T1000 (cell line): ENCODE measurements around the gene BBLN.

Experiments used
- DNase-seq: peaks from one replicate; lab custom pipeline; 2025; ENCODE audit warnings: mixed read lengths; lab: John Stamatoyannopoulos, UW

Gene BBLN

DNA sequence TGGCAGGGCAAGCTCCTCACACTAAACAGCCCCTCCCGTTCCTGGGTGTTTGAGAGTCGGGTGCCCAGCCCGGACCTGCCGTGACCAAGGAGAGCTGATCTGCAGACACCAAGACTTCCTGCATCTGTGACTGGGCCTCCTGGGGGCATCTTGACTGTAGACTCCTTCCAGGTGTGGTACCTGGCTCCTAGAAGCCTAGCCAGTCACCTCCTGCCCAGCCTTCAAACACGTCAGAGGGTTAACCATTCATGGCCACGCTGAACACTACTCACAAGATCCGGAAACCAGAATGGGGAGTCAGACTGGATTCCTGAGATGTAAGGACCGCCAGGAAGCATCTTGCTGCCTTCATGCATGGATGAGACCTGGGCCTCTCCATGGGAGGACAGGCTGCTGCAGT lies 14.5 kb upstream of the BBLN start:
- DNase-seq, result no peak

DNA sequence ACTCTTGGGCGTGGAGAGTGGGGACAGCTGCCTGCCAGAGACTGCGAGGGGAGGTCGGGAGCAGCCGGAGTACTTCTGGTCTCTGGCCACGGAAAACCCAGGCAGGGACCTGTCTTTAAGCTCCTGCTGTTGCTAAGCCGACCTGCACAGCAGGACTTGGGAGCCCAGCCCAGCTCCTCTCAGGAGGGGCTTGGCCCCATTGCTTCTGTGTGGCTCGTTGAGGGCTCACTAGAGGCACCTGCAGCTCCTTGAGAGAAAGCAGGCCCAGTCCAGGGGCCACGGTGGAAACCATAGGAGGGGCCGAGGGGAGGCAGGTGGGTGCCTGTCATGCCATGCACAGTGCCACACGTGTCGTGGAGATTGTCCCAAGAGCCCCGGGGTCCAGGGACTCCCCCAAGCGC lies 14.1 kb upstream of the BBLN start:
- DNase-seq, result no peak

DNA sequence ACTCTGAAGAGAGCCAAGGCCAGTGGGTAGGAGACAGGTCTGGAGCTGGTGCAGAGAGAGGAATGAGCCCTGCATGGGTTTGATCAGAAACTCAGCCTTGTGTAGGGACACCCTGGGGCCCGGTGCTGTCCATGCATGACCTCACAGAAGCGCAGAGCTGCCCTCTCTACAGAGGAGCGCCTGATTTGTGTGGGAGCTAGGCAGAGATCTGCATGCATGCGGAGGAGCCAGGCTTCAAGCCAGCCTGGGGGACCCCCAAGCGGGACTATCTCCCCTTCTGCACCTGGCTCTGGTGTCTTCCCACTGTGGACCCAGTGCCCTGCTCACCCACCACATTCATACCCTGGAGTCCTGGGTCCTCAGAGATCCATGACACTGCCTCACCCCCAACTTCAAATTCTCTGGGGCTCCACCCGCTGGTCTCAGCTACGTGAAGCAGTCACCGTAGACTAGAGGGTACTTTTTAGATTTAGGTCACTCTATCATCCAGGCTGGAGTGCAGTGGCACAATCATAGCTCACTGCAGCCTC lies 13.4 kb upstream of the BBLN start:
- DNase-seq, result no peak

DNA sequence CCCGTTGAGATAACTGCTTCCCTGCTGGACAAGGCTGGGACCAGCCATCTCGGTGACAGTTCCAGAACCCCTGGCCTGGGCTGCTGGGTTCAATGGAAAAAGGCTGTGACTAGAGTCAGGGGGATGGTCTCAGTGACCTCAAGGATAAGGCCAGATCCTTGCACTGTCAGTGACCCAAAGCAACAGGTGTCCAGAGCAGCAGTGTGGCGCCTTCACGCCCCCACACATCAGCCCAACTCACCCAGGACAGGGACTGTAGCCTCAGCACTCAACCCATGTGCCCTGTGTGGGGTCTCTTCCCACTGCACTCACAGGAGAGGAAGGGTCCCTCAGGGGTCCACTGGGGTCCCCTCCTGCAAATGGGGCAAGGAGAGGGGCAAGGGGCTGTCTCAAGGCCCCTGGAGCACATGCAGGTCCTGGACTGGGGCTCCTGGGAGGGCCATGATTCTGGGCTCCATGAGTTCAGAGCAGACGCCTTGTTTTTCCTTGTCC lies 11.5 kb upstream of the BBLN start:
- DNase-seq, result no peak

DNA sequence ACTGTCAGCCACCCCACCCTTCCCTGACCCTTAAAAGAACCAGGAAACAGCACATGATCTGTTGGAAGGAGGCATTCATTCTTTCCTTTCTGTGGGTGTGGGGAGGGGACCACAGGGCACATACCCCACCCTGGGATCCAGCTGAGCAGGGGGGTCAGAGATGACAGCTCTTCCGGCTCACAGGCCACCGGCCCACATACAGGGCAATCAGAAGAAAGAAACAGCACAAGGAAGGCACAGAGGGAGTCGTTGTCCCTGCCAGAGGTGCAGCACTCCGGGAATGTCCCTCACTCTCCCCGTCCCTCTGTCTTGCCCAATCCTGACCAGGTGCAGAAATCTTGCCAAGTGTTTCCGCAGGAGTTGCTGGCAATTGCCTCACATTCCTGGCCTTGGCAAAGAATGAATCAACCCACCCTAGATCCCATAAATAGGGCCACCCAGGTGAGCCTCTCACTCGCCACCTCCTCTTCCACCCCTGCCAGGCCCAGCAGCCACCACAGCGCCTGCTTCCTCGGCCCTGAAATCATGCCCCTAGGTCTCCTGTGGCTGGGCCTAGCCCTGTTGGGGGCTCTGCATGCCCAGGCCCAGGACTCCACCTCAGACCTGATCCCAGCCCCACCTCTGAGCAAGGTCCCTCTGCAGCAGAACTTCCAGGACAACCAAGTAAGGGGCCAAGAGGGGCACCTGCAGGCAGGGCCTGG lies 10.9 kb upstream of the BBLN start, which contains the start of gene LCN2:
Gene LCN2 (plus strand): TSS at position 453 of the 701 bp plus-strand sequence. CDS start 73 bp downstream, at position 526.
- DNase-seq, result no peak

DNA sequence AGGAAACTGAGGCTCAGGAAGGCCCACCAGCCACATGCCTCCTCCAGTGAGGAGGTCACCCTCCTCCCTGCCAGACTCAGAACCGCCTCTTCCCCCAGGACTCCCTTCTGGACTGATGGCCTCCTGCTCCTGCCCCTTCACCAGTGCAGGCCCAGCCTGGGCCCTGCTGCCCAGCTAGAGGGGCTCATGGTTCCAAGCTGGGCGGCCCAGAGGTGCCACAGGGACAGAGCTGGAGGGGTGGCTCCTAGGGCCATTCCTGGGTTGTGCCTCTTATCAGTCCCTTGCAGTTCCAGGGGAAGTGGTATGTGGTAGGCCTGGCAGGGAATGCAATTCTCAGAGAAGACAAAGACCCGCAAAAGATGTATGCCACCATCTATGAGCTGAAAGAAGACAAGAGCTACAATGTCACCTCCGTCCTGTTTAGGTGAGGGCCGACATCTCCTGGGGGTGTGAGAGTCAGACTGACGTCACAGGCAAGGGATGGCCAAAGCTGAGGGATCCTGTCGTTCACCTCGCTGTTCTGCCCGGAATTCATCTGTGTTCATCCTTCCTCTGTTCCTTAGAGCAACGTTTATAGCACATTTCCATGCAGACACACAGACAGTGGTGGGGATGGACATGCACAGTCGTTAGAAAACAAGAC lies 10.0 kb upstream of the BBLN start:
- no peak for DNase-seq

DNA sequence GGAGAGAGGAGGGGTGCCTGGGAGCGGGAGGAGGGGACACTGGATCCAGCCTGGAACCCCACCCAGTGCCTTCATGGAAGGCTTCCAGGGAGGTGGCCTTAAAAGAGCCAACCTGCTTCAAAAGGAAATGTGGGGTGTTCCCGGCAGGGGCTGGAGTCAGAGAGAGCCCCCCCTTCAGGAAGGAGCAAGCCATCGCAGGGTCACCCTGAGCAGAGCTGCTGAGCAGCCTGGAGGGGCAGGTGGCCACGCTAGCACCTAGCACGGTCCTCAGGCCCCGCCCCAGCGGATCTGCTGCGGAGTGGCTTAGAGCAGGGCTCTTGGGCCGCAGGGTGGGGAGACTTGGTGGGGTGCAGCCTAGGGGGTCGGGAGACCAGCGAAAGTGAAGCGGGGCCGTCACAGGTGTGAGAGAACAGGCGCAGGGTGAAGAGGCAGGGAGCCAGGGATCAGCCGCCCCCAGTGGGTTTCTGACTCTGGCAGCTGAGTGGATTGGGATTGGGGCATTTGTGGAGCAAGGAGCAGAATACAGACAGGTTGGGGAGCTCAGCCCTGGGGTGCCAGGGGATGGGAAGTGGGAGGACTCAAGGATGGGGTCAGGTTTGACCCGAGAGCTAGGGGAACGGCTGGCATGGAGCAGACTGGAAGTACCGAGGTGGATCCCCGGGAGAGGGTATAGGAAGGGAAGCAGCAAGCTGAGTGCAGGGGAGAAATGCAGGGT lies 9.3 kb upstream of the BBLN start:
- no peak for DNase-seq

DNA sequence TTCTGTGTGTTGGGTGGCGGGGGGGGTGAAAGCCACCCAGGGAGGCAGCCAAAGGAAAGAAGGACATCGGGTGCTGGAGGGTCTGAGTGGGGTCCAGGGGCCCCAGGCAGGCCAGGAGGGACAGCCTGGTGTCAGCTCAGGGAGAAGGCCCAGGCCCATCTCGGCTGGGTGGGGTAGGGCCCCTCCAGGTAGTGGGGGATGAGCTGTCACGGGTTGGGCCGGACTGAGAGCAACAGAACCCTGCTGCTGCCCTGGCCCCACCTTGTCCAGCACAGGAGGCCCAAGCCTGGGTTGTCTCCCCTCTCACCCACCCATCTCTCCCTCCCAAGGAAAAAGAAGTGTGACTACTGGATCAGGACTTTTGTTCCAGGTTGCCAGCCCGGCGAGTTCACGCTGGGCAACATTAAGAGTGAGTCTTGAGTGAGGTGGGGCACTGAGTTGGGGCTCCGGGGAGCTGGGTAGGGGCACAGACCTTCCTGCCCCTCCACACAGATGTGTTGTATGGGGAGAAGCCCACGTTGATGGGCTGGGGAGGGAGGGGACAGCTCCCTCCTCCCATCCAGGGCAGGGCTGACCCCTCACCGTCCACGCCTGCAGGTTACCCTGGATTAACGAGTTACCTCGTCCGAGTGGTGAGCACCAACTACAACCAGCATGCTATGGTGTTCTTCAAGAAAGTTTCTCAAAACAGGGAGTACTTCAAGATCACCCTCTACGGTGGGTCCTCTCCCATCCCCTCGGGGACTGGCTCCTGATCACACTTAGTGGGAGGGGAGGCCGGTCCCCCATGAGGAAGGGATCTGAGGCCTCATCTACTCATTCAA lies 8.5 kb upstream of the BBLN start:
- no peak for DNase-seq

DNA sequence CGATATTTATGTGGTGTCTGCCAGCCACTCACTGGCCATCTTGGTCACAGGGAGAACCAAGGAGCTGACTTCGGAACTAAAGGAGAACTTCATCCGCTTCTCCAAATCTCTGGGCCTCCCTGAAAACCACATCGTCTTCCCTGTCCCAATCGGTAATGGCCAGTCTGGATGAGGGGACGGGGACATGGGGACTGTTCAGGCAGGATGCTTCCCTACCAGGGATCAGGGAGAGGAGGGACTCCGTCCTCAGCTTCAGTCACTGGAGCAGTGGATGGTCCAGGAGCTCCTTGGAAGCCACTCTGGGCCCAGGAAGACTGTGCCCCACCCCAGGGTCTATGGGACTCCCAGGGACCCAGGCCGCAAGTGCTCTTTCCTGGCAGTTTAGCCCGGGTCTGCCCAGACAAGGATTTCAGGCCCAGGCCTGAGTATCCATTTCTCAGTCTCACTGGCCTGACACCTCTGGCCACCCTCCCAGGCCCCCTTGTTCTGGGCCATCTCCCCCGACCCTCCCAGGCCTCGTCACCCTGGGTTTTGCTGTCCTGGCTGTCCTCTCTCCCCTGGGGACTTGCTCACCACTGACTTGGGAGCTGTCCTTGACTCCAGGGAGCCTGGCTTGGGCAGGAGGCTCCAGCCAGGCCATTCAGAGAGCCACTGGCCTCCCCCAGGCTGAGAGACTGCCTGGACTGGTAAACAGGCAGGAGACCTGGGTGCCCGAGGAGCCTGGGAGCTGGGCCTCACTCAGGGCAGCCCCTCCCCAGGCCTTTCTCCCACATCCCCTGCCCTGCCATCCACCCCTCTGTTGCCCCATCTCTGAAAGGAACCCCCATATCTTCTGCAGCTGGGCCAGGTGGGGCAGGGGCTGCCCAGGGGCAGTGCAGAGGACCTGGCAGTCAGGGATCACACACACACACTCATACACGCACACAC lies 7.7 kb upstream of the BBLN start:
- DNase-seq, result no peak

DNA sequence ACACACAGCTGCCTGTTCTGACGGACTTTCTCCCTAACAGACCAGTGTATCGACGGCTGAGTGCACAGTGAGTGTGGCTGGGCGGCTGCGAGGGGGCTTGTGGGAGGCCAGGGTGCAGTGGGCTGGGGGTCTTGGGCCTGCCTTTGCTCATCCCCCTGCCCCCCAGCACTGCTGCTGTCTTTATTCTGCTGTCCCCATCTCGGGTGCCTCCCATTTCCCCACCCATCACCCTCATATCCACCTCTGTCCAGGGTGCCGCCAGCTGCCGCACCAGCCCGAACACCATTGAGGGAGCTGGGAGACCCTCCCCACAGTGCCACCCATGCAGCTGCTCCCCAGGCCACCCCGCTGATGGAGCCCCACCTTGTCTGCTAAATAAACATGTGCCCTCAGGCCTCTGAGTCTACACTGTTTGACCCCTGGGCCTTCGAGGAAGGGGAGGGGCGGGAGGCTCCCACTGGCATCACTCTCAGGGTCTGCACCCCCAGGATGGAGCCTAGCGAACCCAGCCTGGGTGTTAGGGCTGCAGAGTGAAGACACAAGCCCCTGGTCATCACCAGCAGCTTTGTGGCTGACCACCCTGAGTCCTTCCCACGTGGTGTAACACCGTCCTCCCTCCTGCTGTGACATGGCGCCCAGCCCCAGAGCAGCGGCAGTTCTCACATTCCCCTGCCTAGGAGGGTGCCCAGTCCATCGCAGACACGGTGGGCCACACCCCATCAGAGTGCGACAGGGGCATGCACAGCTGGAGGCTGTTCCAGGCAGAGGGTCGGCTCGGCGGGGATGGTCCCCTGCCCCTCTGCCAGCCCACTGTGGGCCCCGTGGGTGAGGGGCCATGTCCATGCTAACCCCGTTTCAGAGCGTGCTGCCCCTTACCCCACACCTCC lies 6.8 kb upstream of the BBLN start:
- DNase-seq, result no peak

DNA sequence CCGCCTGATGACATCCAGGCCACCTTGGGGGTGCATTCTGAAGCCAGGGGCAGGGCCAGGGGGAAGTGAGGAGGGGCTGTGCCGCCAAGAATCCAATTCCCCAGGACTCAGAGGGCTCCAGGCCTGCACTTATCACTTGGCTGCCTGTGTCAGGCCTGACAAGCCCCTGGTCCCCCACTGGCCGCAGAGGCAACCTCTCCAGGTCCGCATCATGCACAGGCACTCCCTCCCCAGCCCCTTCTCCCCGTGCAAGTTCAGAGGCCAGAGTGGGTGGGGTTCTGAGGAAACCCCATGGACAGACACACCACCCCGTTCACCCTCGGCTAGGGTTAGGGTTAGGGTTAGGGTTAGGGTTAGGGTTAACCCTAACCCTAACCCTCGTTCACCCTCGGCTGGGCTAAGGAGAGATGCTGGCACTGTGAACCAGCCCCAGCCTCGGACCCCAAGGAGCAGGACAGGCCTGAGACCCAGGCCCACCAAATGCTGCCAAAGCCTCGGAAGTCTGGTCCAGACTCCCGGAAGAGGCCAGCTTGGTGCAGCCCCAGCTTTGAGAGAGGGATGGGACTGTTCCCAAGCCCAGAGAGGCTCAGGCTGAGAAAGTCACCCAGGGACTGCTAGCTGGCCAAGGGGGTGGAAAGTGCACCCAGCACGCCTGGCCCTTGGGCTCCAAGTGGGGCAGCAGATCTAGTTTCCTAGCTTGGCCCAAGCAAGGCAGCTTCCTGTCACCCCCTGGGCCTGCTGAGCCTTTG lies 5.9 kb upstream of the BBLN start:
- no peak for DNase-seq

DNA sequence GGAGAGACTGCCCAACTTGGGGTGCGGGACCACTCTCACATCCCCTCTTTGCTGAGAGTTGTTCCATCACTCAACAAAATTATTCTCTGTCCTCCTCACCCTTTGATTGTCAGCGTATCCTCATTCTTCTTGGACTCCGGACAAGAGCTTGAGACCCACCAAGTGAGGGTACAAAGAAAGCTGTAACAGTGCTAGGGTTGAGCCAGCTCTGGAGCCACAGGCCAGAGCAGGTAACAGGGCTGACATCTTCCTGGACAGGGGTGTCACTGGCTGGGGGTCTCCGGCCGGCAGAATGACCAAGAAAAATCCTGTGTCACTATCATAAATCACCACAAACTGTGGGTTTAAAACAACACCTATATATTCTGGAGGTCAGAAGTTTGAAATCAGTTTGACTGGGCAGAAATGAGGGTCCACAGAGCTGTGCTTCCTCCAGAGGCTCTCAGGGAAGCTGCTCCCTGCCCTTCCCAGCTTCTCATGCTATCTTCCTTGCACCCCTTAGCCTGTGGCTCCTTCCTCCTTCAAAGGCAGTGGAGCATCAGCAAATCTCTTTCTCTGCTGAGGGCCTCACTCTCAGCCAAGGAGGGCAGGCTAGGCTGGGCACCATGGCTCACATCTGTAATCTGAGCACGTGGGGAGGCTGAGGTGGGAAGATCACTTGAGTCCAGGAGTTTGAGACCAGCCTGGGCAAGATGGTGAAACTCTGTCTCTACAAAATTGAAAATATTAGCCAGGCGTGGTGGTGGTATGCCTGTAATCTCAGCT lies 4.1 kb upstream of the BBLN start:
- DNase-seq, result no peak

DNA sequence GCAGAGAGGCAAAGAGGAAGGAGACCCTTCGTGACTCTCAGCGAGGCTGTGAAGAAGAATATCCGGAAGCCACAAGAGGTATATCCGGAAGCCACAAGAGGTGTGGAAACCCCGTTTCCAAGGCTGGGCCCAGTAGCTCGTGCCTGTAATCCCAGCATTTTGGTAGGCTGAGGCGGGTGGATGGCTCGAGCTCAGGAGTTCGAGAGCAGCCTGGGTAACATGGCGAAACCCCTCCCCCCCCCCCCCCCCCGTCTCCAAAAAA lies 612 bp upstream of the BBLN start:
- DNase-seq, result no peak

DNA sequence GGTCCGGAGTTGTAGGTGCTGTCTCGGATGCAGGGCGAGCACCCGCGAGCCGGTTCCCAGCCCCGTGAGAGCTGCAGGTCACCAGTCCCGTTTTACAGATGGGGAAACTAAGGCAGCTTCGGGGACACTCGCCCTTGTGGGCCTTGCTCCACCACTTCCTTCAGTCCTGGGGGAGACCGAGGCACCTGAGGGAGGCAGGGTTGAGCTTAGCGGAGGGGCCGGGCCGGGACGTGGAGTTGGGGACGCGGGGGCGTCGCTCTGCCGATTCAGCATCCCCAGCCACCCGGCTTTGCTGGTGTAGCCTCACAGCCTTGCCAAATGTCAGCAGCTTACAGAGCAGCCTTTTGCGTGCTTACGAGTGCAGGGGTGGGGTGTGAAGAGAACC lies 530 bp downstream of the BBLN start:
- no peak for DNase-seq

DNA sequence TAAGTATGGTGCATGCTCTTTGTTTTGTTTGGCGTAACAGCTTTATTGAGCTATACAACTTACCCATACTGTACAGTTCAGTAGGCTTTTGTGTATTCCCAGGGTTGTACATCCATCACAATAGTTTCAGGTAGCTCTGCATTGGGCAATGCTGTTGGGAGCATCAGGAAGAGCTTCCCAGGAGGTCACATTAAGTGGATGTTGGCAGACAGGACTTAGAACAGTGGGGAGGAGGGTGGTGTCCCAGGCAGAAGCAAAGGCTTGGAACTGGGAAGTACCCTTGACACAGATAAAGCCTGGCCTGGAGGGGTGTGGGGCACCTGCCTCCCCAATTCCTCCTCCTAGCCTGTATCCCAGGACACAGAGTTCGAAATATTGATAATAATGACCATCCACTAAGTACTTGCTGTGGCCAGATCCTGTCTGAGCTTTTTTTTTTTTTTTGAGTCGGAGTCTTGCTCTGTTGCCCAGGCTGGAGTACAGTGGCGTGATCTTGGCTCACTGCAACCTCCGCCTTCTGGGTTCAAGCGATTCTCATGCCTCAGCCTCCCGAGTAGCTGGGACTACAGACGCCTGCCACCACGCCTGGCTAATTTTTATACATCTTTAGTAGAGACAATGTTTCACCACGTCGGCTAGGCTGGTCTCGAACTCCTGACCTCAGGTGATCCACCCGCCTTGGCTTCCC lies 1.3 kb downstream of the BBLN start:
- DNase-seq, result no peak

DNA sequence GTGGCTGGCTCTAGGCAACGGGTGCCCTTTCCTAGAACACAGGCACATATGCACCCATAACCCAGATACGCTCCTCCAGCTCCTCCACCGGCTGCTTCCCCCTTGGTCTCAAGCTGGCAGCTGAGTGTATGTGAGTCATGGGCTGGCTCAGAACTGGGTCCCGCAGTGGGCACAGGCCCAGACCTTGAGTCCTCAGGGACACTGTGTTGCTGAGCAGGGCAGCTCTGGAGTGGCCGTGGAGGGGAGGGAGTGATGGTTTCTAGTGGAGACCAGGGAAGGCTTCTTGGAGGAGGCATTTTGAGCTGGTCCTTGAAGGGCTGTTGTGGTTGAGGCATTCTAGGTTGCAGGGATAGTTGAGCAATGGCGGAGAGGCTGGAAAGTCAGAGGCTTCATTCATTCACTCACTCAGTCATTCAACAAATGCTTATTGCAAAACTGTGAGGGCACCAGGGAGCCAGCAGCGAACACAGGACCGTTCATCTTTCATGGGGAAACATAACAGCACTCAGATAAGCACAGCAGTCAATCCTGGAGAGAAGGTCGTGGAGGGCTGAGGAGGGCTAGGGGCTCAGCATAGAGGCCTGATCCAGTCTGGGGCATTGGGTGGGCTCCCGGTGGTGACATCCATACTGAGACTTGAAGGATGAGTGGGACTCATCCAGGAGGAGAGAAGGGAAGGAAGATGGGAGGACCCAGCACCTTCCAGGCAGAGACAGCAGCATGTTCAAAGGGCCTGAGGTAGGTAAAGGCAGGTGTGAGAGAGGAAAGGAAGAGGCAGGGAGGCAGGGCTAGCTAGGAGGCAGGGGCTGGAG lies 2.4 kb downstream of the BBLN start:
- peak; percentile 18 for DNase-seq

DNA sequence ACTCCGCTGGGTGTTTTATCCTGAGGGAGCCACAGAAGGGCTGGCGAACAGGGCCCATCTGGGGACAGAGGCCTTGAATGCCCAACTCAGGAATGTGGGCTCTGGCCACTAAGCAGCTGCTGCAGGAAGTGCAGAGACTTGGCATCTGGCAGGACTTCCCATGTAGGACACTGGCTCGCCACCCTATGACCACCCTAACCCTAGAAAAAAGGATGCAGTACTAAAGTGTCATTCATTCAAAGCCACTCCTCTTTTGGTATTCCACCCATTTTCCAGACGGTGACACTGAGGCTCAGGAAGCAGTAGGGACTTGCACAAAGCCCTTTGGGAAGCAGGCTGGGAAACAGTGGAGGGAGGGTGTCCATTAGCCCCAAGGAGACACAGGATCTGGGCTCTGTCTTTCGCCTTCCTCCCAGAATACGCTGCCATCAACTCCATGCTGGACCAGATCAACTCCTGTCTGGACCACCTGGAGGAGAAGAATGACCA lies 3.0 kb downstream of the BBLN start:
- DNase-seq, result no peak
